Breast epithelium (tissue), 3 donors: ENCODE results near the gene TRANK1.

Experiments used
- CTCF ChIP-seq, 3 donors: fragments of 450-650 bp; IDR thresholded peaks; one replicate each; pipeline ENCODE4 v1.5.1; 2016 to 2017; ENCODE audit warnings: antibody characterized with exemption in 3 of 3, mild to moderate bottlenecking in 3 of 3, moderate library complexity in 3 of 3
- POLR2A ChIP-seq: fragments of 450-650 bp; IDR thresholded peaks from one replicate; pipeline ENCODE4 v1.6.1; 2016; ENCODE audit warnings: antibody characterized with exemption, mild to moderate bottlenecking, moderate library complexity
- POLR2AphosphoS5 ChIP-seq, 3 donors: sonication (generic); formaldehyde crosslinking; IDR thresholded peaks; one replicate each; pipeline ENCODE4 v1.6.1; 2017; ENCODE audit warnings: antibody characterized with exemption in 3 of 3

GRCh38 chr3:36909666-36910065 lies 35.2 kb downstream of the TRANK1 start:
- TF ChIP-seq CTCF (IDR thresholded peaks at IDR 0.05): no peak
- no peak for TF ChIP-seq POLR2A
- no peak for TF ChIP-seq POLR2AphosphoS5 (IDR thresholded peaks at IDR 0.05)
